Measurements from ENCODE around the gene CFD.
"Not testable (repeated sequence)": the region's sequence is repeated elsewhere in the genome, so short reads cannot be mapped to it uniquely, and the experiment has no call there.

The CFD gene

GRCh38 chr19:825897-826644 lies 33.4 kb upstream of the CFD start:
- in situ Hi-C loops (cut with MboI; ENCODE audit: low sequenced_read_pairs): no loop called here

GRCh38 chr19:827314-827709 lies 32.2 kb upstream of the CFD start:
- in situ Hi-C loops (cut with MboI; ENCODE audit: low sequenced_read_pairs): no loop called here

DNA sequence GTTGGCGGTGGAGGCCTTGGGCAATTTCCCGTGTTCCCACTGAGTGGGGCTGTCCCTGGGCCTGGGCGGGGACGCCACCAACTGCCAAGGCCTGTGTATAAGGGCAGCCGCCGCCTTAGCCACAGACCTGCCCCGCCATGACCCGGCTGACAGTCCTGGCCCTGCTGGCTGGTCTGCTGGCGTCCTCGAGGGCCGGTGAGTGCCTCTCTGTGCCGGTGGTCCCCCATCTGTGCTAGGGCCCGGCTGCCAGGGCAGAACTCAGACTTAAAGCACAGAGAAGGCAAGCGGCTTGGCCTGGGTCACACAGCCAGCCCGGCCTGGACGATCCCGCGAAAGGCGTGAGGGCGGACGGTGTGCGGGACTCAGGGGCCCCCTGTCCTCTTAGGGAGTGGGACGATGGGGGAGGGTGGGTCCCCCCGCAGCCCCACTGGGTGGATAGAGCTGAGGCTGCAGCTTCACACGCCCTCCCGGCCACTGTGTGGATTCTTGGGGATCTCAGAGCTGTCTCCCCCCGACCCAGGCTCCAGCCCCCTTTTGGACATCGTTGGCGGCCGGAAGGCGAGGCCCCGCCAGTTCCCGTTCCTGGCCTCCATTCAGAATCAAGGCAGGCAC lies 31.6 kb upstream of the CFD start, which contains the start of gene AZU1:
TSS of gene AZU1 (plus strand) at position 128 of the 612 bp plus-strand sequence. CDS start at position 138, 10 bp downstream.
- in situ Hi-C loops (cut with MboI; ENCODE audit: low sequenced_read_pairs): no loop called here

- in situ Hi-C loops (cut with MboI; ENCODE audit: low sequenced_read_pairs): no loop called here
Observed at GRCh38 chr19:829129-829758, 30.2 kb upstream of the CFD start.

DNA sequence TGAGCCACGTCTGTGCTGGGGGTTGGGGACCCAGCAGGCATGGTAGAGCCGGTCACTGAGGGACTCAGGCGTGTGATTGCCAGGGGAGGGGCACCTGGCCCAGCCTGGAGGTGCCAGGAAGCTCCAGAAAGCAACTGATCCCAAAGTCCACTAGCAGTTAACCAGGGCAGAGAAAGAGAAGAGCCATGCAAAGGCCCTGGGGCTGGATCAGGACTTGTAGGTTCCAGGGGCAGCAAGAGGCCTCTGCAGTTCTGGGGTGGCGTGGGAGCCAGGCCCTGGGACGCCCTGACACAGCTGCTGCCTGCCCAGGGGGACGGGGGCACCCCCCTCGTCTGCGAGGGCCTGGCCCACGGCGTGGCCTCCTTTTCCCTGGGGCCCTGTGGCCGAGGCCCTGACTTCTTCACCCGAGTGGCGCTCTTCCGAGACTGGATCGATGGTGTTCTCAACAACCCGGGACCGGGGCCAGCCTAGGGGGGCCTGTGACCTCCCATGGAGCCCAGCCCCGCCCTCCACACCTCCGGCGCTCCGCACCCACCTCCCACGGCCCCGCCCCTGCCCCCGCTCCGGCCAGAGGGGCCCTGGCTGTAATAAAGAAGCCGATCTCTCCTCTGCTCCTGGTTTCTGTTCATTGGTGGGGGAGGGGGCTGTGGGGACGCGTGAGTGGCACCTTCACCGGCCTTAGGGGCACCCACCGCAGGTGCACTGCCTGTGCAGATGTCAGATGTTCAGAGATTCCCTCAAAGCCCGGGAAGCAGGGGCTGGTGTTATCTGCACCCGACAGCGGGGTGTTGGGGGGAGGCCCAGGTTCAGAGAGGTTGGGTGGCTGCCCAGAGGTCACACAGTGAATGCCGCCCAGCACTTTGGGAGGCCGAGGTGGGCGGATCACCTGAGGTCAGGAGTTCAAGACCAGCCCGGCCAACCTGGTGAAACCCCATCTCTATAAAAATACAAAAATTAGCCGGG lies 27.8 kb upstream of the CFD start:
- in situ Hi-C loops (cut with MboI; ENCODE audit: low sequenced_read_pairs): no loop called here

DNA sequence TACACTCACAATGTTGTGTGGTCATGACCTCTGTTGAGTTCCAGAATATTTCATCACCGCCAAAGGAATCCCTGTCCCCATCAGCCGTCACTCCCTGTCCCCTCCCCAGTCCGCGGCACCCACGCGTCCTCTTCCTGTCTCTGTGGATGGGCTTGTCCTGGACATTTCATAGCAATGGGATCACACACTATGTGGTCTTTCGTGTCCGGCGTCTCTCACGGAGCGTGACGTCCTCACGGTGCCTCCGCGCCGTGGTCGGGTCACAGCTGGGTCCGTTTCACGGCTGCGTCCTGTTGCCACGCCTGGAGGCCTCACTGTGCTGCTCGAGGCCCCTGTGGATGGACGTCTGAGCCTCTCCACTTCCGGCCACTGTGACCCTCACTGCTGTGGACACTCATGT lies 25.2 kb upstream of the CFD start:
- in situ Hi-C loops (cut with MboI; ENCODE audit: low sequenced_read_pairs): no loop called here

- in situ Hi-C loops (cut with MboI; ENCODE audit: low sequenced_read_pairs): no loop called here
Observed at GRCh38 chr19:835210-835810, 24.2 kb upstream of the CFD start.

- in situ Hi-C loops (cut with MboI; ENCODE audit: low sequenced_read_pairs): no loop called here
Observed at GRCh38 chr19:840519-841206, 18.8 kb upstream of the CFD start, which contains the start of gene PRTN3. Gene PRTN3 (plus strand): TSS chr19:840999. CDS start chr19:841009, 10 bp downstream.

DNA sequence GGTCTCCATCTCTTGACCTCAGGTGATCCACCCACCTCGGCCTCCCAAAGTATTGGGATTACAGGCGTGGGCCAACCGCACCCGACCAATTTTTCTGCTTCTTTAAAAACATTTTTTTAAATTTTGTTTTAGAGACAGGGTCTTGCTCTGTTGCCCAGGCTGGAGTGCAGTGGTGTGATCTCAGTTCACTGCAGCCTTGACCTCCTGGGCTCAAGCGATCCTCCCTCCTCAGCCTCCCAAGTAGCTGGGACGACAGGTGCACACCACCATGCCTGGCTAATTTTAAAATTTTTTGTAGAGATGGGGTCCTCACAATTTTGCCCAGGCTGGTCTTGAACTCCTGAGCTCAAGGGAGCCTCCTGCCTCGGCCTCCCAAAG lies 16.7 kb upstream of the CFD start:
- in situ Hi-C loops (cut with MboI; ENCODE audit: low sequenced_read_pairs): not testable (repeated sequence)

- in situ Hi-C loops (cut with MboI; ENCODE audit: low sequenced_read_pairs): no loop called here
Observed at GRCh38 chr19:843180-843835, 16.2 kb upstream of the CFD start.

DNA sequence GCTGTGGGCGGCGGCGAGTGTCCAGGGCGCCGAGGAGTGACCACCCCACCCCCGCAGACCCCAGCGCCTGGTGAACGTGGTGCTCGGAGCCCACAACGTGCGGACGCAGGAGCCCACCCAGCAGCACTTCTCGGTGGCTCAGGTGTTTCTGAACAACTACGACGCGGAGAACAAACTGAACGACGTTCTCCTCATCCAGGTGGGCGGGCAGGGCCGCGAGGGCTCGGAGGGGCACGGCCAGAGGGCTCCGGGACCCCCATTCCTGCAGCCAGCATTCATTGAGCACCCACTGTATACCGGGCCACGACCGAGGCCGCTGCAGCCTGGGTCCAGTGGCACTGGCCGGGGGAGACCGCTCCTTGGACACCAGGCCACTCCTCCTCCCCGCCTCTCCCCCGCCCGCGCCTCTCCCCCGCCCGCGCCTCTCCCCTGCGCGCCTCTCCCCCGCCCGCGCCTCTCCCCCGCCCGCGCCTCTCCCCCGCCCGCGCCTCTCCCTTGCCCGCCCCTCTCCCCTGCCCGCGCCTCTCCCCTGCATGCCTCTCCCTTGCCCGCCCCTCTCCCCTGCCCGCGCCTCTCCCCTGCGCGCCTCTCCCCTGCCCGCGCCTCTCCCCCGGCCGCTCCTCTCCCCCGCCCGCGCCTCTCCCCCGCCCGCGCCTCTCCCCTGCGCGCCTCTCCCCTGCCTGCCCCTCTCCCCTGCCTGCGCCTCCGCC lies 15.5 kb upstream of the CFD start:
- in situ Hi-C loops (cut with MboI; ENCODE audit: low sequenced_read_pairs): no loop called here

- in situ Hi-C loops (cut with MboI; ENCODE audit: low sequenced_read_pairs): no loop called here
Observed at GRCh38 chr19:844546-844971, 14.9 kb upstream of the CFD start.

- in situ Hi-C loops (cut with MboI; ENCODE audit: low sequenced_read_pairs): no loop called here
Observed at GRCh38 chr19:845707-846521, 13.6 kb upstream of the CFD start.

- in situ Hi-C loops (cut with MboI; ENCODE audit: low sequenced_read_pairs): no loop called here
Observed at GRCh38 chr19:848386-848921, 11.0 kb upstream of the CFD start.

GRCh38 chr19:849195-849594 lies 10.3 kb upstream of the CFD start:
- in situ Hi-C loops (cut with MboI; ENCODE audit: low sequenced_read_pairs): not testable (repeated sequence)

- in situ Hi-C loops (cut with MboI; ENCODE audit: low sequenced_read_pairs): loop anchor here (25.0 kb wide), 1 partner anchor 137 kb away; the partner anchor contains the start of gene WDR18
Observed at GRCh38 chr19:850221-850978, 9.1 kb upstream of the CFD start.

DNA sequence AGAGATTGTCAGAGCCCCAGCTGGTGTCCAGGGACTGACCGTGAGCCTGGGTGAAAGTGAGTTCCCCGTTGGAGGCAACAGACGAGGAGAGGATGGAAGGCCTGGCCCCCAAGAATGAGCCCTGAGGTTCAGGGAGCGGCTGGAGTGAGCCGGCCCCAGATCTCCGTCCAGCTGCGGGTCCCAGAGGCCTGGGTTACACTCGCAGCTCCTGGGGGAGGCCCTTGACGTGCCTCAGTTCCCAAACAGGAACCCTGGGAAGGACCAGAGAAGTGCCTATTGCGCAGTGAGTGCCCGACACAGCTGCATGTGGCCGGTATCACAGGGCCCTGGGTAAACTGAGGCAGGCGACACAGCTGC lies 8.5 kb upstream of the CFD start:
- in situ Hi-C loops (cut with MboI; ENCODE audit: low sequenced_read_pairs): loop anchor here (25.0 kb wide), 1 partner anchor 136 kb away; the partner anchor contains the start of gene WDR18

Measured in HL-60/S4 treated with phorbol 12-myristate 13-acetate at 8.2 ng/mL for 4 days and 3 days (cell line).